Measurements from ENCODE around the gene AREL1.

The AREL1 gene

DNA sequence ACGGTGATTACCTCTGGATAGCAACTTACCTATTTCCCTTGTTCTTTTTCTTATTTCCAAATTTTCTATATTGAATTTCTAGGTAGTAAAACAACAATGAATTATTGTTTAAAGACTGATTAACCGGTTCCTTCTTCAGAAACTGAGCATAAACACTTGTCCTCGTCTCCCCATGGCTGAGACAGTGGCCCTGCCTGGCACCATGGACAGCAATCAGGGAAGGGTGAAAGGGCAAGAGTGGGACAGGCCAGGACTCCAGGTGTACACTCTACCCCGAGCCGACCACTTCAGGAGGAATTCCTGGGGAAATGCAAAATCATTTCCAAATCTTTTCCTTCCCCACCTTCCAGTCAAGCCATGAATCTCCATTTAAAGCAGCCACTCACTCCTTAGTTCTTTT is 52.0 kb downstream of the AREL1 start:
- Histone ChIP-seq H3K4me3 (replicated peaks; ENCODE audit: insufficient read depth, low read length) (no peak overlapping the region), H3K27ac (replicated peaks) (no peak overlapping the region), H3K27me3 (ENCODE audit: insufficient read depth, poor library complexity, severe bottlenecking) (no peaks in the 10 kb centered on the region)
- no peak for TF ChIP-seq SPI1 (IDR thresholded peaks at IDR 0.05; ENCODE audit: borderline replicate concordance, low read depth)
- TF ChIP-seq, protein P1, sequence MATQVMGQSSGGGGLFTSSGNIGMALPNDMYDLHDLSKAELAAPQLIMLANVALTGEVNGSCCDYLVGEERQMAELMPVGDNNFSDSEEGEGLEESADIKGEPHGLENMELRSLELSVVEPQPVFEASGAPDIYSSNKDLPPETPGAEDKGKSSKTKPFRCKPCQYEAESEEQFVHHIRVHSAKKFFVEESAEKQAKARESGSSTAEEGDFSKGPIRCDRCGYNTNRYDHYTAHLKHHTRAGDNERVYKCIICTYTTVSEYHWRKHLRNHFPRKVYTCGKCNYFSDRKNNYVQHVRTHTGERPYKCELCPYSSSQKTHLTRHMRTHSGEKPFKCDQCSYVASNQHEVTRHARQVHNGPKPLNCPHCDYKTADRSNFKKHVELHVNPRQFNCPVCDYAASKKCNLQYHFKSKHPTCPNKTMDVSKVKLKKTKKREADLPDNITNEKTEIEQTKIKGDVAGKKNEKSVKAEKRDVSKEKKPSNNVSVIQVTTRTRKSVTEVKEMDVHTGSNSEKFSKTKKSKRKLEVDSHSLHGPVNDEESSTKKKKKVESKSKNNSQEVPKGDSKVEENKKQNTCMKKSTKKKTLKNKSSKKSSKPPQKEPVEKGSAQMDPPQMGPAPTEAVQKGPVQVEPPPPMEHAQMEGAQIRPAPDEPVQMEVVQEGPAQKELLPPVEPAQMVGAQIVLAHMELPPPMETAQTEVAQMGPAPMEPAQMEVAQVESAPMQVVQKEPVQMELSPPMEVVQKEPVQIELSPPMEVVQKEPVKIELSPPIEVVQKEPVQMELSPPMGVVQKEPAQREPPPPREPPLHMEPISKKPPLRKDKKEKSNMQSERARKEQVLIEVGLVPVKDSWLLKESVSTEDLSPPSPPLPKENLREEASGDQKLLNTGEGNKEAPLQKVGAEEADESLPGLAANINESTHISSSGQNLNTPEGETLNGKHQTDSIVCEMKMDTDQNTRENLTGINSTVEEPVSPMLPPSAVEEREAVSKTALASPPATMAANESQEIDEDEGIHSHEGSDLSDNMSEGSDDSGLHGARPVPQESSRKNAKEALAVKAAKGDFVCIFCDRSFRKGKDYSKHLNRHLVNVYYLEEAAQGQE (IDR thresholded peaks at IDR 0.05; ENCODE audit: insufficient replicate concordance, low read depth): peak; percentile 78
- no peak for DNase-seq (ENCODE audit: low read depth in 1 of 2, low spot score in 1 of 2)

DNA sequence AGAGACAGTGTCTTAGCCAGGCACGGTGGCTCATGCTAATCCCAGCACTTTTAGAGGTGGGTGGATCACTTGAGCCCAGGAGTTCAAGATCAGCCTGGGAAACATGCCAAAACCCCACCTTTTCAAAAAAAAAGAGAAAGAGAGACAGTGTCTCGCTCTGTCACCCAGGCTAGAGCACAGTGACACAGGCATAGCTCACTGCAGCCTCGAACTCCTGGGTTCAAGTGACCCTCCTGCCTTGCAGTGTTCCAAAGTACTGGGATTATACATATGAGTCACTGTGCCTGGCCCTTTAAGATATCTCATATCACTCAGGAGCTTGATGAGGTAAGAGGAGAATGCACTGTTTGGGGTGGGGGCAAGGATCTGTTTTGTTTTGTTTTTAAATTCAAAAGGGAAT is 52.7 kb downstream of the AREL1 start:
- H3K4me3 ChIP-seq (replicated peaks; ENCODE audit: insufficient read depth, low read length): no peak overlapping the region
- H3K27me3 ChIP-seq (ENCODE audit: insufficient read depth, poor library complexity, severe bottlenecking): no peaks in the 10 kb centered on the region
- DNase-seq (ENCODE audit: low read depth in 1 of 2, low spot score in 1 of 2): no peak
- TF ChIP-seq, protein P1 (IDR thresholded peaks at IDR 0.05; ENCODE audit: insufficient replicate concordance, low read depth): no peak
- no peak for TF ChIP-seq SPI1 (IDR thresholded peaks at IDR 0.05; ENCODE audit: borderline replicate concordance, low read depth)
- no peak for TF ChIP-seq POLR2AphosphoS5 (IDR thresholded peaks at IDR 0.05; ENCODE audit: low read depth)
- TF ChIP-seq, protein P2, sequence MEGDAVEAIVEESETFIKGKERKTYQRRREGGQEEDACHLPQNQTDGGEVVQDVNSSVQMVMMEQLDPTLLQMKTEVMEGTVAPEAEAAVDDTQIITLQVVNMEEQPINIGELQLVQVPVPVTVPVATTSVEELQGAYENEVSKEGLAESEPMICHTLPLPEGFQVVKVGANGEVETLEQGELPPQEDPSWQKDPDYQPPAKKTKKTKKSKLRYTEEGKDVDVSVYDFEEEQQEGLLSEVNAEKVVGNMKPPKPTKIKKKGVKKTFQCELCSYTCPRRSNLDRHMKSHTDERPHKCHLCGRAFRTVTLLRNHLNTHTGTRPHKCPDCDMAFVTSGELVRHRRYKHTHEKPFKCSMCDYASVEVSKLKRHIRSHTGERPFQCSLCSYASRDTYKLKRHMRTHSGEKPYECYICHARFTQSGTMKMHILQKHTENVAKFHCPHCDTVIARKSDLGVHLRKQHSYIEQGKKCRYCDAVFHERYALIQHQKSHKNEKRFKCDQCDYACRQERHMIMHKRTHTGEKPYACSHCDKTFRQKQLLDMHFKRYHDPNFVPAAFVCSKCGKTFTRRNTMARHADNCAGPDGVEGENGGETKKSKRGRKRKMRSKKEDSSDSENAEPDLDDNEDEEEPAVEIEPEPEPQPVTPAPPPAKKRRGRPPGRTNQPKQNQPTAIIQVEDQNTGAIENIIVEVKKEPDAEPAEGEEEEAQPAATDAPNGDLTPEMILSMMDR (IDR thresholded peaks at IDR 0.05; ENCODE audit: insufficient read depth, low read length): no peak
- no peak overlapping the region for H3K27ac ChIP-seq (replicated peaks)

DNA sequence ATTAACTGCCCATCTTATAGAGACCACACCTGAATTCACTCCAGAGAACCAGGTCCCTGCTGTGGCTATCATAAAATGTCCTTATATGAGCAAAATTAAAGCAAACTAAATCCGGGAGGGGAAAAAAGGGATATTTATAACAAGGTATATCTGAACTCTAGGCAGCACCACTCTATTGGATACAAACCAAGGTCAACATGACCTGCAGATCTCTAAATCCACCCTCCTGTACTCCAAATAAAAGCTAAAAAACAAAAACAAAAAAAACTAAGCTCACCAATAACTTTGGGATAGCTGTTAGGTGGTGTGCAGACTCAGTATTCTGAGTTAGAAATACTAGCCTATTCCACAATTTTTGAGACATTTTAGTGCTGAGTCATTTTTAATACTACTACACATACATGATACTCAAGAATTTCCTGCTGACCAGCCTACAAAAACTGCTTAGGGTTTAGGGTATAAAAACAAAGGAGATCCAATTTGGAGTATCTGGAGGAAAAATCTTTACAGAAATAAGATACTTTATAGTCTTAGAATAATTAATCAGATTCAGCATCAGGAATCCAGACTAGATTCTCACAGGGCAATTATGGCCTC is 54.2 kb downstream of the AREL1 start:
- DNase-seq (ENCODE audit: low read depth in 1 of 2, low spot score in 1 of 2): no peak
- Histone ChIP-seq H3K4me3 (replicated peaks; ENCODE audit: insufficient read depth, low read length) (no peak overlapping the region), H3K27ac (replicated peaks) (no peak overlapping the region), H3K27me3 (ENCODE audit: insufficient read depth, poor library complexity, severe bottlenecking) (no peaks in the 10 kb centered on the region)
- TF ChIP-seq, protein P1 (IDR thresholded peaks at IDR 0.05; ENCODE audit: insufficient replicate concordance, low read depth): no peak
- no peak for TF ChIP-seq GABPA (IDR thresholded peaks at IDR 0.05; ENCODE audit: low read depth)

DNA sequence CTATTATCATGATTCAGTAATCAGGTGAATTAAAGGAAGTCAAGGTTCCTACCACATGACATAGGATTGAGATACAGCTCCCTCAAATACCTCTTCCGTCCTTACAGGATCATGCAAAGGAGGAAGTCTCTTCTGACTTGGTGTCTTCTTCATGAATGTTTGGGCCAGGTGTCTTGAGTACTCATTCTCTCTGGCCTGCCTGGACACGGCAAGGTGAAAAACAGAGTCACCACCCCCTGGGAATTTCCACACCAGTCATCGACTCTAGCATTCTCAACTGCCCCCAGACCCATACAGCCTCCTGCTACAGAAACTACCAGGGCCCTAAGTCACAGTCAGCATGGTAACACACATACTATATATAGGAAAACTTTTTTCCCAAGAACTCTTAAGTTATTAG is 55.9 kb downstream of the AREL1 start:
- no peak overlapping the region for H3K27ac ChIP-seq (replicated peaks)
- TF ChIP-seq GABPA (IDR thresholded peaks at IDR 0.05; ENCODE audit: low read depth) (no peak), SPI1 (IDR thresholded peaks at IDR 0.05; ENCODE audit: borderline replicate concordance, low read depth) (no peak), POLR2AphosphoS5 (IDR thresholded peaks at IDR 0.05; ENCODE audit: low read depth) (no peak)
- TF ChIP-seq, protein P1 (IDR thresholded peaks at IDR 0.05; ENCODE audit: insufficient replicate concordance, low read depth): no peak
- TF ChIP-seq, protein P2 (IDR thresholded peaks at IDR 0.05; ENCODE audit: insufficient read depth, low read length): no peak
- no peaks in the 10 kb centered on the region for H3K27me3 ChIP-seq (ENCODE audit: insufficient read depth, poor library complexity, severe bottlenecking)
- H3K4me3 ChIP-seq (replicated peaks; ENCODE audit: insufficient read depth, low read length): no peak overlapping the region
- DNase-seq (ENCODE audit: low read depth in 1 of 2, low spot score in 1 of 2): no peak
